Thyroid gland (tissue), 4 donors: Measurements from ENCODE around the gene GCH1.

Source experiments
- POLR2A ChIP-seq, 2 donors: fragments of 450-650 bp; IDR thresholded peaks; one replicate each; pipeline ENCODE4 v1.6.1; 2017; ENCODE audit warnings: antibody characterized with exemption in 2 of 2, mild to moderate bottlenecking in 2 of 2, moderate library complexity in 1 of 2
- TF ChIP-seq, protein P1 (sequence below), 6 experiments: fragments of 200-600 bp in 3 of 6; fragments of 450-650 bp in 3 of 6; sonication (generic) in 3 of 6; IDR thresholded peaks; one replicate each; pipeline ENCODE4 v1.5.1; 2016 to 2019; ENCODE audit warnings: antibody characterized with exemption in 6 of 6, mild to moderate bottlenecking in 2 of 6, inconsistent platforms in 1 of 6, moderate library complexity in 1 of 6

DNA sequence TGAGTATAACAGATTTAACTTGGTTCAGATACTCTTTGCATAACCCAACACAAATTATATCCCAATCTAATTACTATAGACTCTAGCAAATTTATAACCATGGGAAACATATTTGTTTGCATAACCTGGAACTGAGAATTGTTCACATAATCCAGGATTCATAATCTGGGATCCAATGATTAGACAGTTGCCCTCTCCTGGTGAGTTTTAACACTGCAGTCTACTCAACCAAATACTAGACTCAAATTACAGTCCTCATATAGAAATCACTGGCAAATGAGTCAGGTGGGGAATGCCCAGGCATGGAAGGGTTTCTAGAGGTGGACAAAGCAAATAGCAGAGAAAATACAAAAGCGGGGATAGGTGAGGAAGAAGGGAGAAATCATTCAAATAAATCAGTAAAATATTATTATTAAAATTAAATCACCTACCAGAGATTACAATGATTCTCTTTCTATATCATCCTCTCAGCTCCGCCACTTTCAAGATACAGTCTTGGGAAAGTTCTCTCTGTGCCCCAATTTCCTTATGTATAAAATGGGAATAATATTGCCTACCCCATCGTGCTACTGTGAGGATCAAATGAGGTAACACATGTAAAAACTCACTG lies 9.4 kb downstream of the GCH1 start:
- TF ChIP-seq POLR2A (IDR thresholded peaks at IDR 0.05): no peak
- TF ChIP-seq, protein P1, sequence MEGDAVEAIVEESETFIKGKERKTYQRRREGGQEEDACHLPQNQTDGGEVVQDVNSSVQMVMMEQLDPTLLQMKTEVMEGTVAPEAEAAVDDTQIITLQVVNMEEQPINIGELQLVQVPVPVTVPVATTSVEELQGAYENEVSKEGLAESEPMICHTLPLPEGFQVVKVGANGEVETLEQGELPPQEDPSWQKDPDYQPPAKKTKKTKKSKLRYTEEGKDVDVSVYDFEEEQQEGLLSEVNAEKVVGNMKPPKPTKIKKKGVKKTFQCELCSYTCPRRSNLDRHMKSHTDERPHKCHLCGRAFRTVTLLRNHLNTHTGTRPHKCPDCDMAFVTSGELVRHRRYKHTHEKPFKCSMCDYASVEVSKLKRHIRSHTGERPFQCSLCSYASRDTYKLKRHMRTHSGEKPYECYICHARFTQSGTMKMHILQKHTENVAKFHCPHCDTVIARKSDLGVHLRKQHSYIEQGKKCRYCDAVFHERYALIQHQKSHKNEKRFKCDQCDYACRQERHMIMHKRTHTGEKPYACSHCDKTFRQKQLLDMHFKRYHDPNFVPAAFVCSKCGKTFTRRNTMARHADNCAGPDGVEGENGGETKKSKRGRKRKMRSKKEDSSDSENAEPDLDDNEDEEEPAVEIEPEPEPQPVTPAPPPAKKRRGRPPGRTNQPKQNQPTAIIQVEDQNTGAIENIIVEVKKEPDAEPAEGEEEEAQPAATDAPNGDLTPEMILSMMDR (IDR thresholded peaks at IDR 0.05): peak; percentile 35 to 70 (median 51)
